GM19467 (cell line): ENCODE data around the gene CPNE8.
A peak's percentile ranks its signal among the peaks of the same experiment; 100 is the strongest.

Experiments used
- ATAC-seq: cut with Tn5 transposase; IDR thresholded peaks from one replicate; pipeline ENCODE4 v1.9.1; 2021; ENCODE audit warnings: mild to moderate bottlenecking, moderate library complexity; ENCODE audit not compliant: unreplicated experiment

Gene CPNE8

GRCh38 chr12:38905480-38906351 lies at the start of gene CPNE8:
CPNE8 (minus strand) TSS chr12:38905591; CDS start chr12:38905534, 57 bp downstream.
- peak; percentile 51 for ATAC-seq

- no peak for ATAC-seq
These were observed 49.0 kb upstream of the CPNE8 start for GRCh38 chr12:38954238-38954873.

DNA sequence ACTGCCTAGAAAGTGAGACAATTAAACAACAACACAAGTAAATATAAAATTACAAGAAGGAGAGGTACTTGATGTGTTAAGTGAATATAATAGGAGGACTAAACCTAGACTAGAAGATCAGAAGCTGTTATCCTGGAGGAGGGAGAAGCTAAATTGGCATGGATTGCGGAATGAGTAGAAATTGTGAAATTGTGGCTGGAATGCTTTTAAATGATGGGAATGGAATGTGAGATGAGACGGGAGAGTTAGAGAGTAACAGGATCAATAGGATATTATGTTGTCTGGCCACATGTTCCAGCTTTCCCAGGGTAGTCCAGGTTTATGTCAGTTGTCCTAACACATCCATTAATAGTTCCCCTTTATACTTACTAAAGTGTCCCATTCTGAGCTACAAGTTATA lies 44.0 kb upstream of the CPNE8 start:
- no peak for ATAC-seq

GRCh38 chr12:38934686-38935085 lies 29.3 kb upstream of the CPNE8 start:
- no peak for ATAC-seq

- no peak for ATAC-seq
These were observed 28.7 kb upstream of the CPNE8 start for GRCh38 chr12:38934078-38934584.

- ATAC-seq, result no peak
These were observed 26.9 kb upstream of the CPNE8 start for GRCh38 chr12:38932320-38932719.

GRCh38 chr12:38931461-38931860 lies 26.1 kb upstream of the CPNE8 start:
- no peak for ATAC-seq

DNA sequence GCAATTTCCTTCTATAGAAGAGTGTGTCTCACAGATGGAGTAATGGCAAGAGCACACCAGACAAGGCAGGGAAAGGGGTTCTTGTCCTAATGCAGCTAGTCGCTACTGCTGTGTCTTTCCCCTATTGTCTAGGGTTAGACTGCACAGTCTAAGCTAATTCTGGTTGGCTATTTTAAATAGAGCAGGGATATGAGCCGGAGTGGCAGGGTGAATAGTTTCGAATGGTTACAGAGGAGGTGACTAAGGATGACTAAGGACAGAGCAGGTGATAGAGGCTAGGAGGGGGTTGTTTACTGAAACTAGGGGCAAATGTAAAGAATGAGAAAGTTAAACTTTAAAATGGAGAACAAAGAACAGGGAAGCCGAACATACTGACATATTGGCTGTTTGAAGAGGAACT lies 25.6 kb upstream of the CPNE8 start:
- no peak for ATAC-seq

GRCh38 chr12:38926501-38926900 lies 21.1 kb upstream of the CPNE8 start:
- ATAC-seq, result no peak

GRCh38 chr12:38921025-38921677 lies 15.8 kb upstream of the CPNE8 start:
- ATAC-seq, result peak; percentile 91

DNA sequence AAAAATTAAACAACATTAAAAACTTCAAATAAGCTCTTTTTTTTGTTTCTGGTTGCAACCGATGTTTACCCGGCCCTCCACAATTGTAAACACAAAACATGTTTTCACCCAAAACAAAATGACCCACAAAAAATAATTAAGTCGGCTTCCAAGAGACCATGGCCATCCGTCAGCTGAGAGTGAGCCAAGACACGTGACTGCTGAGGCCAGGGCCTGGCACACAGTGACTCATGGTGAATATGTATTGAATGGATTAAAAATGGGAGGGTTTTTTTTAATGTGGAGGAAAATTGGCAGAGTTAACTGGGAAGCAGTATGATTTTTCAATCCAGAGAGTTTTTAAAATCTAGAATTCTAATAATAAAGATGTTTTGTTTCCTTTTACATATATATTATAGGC lies 13.8 kb upstream of the CPNE8 start:
- no peak for ATAC-seq

DNA sequence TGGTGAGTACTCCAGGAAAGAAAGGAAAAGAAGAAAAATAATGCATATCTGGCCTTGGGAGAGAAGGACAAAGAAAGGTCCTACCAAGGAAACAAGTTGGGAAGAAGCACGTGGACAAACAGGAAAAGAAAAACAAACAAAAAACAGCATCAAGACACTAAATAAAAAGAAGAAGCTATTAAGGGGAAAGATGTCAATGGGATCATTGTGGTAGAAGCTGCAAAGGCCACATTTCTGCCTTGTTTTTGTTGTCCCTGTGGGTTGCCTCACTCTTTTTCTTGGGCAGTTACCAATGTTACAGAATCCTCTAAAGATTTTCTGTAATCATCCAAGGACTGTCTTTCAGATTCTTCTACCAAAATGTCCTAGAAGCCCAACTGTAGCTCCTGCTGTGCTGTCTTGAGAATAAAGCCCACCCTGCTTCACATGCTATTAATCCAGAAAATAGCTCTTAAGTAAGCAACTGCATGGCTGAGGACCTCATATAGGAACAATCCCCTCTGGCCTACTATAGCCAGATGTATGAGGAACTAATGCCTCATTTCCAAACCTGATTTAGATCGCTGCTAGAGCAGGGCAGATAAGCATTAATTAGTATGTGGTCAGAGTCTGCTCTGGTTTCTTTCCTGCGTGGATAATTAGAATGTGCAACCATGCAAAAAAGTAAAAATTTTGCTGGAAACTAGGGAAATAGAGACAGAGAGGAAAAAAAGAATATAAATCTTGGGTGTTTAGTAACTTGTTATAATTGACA lies 10.2 kb upstream of the CPNE8 start:
- no peak for ATAC-seq

GRCh38 chr12:38912116-38912515 lies 6.7 kb upstream of the CPNE8 start:
- ATAC-seq, result no peak

GRCh38 chr12:38911611-38912010 lies 6.2 kb upstream of the CPNE8 start:
- ATAC-seq, result no peak

DNA sequence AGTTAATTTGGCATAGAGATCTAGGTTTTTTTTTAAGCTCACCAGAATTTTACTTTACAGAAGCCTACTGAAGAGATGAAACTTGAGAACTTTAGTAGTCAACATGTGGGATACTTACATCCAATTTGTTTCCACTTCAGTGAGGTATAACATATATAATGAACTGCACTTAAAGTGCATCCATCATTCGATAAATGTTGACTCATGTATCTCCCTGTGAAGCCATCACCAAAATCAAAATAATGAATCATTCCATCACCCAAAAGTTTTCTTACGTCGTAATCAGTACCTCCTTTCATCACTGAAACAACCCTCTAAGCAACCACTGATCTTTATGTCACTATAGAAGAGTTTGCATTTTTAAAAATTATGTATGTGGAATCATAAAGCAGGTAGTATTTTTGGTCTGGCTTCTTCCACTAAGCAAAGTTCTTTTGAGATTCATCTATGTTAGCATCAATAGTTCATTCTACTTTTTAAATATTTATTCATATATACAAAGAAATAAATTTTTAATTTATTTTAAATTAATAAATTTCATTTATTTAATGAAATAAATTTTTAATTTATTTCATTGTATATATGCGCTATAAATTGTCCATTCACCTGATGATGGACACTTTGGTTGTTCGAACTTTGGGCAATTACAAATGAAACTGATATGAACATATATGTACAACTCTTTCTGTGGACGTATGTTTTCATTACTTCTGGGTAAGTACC lies 2.0 kb upstream of the CPNE8 start:
- no peak for ATAC-seq

DNA sequence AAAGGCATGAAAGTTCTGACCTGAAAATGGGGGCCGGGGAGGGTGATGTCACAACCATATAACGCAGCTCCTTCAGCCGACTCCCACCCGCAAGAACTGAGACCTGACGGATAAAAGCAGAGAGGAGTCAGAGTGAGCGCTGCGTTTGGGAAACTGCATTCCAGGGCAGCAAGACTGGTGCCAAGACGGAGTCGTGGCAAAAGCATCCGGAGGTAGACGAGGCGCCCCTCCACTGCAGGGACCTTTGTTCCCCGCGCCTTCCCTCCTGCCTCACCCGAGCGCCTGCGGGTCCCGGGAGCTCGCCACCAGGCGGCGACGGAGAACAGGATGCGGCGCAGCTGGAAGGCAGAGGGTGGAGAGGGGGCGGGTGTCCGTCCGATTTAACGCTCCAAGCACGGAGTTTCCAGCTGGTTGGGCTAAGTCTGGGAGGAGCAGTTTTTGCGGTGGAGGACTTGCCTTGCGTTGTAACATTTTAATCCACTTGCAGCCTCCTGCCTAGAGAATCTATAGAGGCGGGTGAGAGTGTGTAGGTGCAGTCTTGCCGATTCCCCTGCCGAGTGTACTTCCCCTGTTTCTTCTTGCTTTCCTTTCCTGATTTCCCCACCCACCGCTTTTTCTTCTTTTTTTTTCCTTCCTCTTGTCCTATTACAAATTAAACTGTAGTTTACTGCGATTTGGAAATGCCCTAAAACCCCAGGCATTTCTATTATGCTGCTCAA lies 1.2 kb upstream of the CPNE8 start:
- peak; percentile 55 for ATAC-seq

GRCh38 chr12:38904537-38905479 lies 583 bp downstream of the CPNE8 start:
- ATAC-seq, result peak; percentile 62

DNA sequence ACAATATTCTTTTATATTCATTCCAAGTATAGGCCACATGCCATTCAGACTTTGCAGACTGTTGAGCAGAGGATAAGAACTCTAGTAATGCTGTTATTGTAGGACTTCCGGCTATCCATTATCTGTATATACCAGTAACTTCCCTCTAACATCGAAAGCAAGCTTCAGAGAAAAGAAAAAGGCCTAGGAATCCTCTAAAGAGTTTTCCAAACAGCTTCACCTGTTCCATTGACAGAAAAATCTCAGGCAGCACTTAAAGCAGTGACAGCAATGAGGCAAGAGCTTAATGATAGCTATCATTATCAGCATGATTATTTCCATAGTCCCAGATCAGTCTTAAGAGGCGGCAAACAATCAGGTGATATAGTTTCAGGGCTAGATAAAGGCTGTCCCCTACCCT lies 1.8 kb downstream of the CPNE8 start:
- no peak for ATAC-seq
